HG02840 (cell line): ENCODE results near the gene KEL.
"Not testable (repeated sequence)": the region's sequence is repeated elsewhere in the genome, so short reads cannot be mapped to it uniquely, and the experiment has no call there.

Source experiments
- ATAC-seq: cut with Tn5 transposase; IDR thresholded peaks from one replicate; pipeline ENCODE4 v1.9.1; 2021; ENCODE audit warnings: mild to moderate bottlenecking, moderate library complexity, moderate number of reproducible peaks; ENCODE audit not compliant: unreplicated experiment, low FRiP score

Gene KEL, protein sequence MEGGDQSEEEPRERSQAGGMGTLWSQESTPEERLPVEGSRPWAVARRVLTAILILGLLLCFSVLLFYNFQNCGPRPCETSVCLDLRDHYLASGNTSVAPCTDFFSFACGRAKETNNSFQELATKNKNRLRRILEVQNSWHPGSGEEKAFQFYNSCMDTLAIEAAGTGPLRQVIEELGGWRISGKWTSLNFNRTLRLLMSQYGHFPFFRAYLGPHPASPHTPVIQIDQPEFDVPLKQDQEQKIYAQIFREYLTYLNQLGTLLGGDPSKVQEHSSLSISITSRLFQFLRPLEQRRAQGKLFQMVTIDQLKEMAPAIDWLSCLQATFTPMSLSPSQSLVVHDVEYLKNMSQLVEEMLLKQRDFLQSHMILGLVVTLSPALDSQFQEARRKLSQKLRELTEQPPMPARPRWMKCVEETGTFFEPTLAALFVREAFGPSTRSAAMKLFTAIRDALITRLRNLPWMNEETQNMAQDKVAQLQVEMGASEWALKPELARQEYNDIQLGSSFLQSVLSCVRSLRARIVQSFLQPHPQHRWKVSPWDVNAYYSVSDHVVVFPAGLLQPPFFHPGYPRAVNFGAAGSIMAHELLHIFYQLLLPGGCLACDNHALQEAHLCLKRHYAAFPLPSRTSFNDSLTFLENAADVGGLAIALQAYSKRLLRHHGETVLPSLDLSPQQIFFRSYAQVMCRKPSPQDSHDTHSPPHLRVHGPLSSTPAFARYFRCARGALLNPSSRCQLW

GRCh38 chr7:142961973-142962926 is at the start of gene KEL:
KEL (minus strand) TSS chr7:142962363; CDS start chr7:142962206, 157 bp downstream.
- ATAC-seq = no peak

DNA sequence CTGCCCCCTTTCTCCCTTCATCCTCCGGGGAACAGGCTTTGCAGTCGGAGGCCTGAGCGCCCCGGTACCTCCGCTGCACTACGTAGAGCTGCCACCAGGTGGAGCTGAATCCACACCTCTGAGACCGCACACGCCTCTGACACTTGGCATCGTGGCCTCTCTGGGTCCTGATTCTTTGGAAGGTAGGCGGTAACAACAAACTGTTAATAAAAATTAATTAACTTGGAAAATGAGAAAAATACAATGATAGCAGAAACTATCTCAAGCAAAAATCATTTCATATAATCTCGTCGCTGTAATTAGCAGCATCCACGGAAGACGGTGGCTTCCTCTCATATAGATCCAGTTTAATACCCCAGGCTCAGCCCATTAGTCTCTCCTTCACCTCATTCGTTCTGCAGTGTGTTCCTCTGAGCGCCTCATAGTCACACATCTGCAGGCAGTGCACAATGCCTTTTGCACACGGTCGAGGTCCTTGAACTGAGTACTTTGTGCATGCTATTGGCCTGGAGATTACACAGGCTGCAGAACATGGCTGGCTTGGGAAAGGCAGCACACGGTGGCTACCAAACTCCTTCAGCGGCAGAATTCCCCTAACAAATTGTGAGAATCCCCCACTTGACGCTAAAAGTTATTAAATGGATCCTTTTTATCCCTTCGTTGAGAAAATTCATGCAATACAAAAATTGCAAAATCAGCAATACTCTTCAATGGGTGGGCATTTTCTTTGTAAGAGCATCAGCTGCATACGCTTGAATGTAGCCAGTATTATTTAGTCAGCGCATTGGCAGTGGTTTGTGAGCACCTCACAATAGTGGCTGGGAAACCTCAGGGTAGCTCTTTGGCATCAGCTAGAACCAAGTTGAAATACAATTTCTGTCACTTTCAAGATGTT is 46.1 kb upstream of the KEL start:
- ATAC-seq = peak; percentile 68

GRCh38 chr7:143005632-143006260 is 43.6 kb upstream of the KEL start:
- no peak for ATAC-seq

GRCh38 chr7:143003393-143004051 is 41.4 kb upstream of the KEL start:
- no peak for ATAC-seq

DNA sequence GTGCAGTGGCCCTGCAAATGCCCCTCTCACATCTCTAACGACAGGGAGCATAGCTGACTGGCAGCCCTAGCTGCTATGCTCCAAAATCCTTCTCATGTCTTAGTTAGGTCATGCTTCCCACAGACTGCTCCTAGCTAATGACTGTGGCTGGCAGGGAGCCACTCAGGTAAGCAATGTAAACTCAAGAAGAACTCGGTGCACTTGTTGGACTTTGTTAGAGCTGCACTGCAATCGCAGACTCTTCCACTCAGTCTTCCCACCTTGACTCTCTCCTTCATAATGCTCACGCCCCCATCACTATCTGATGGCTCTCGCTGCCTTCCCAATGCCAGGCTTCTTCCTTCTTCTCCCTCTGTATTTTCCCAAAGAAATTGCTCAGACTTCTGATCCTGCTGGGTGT is 40.7 kb upstream of the KEL start:
- no peak for ATAC-seq

- ATAC-seq = no peak
These were observed 39.9 kb upstream of the KEL start for GRCh38 chr7:143002106-143002505.

DNA sequence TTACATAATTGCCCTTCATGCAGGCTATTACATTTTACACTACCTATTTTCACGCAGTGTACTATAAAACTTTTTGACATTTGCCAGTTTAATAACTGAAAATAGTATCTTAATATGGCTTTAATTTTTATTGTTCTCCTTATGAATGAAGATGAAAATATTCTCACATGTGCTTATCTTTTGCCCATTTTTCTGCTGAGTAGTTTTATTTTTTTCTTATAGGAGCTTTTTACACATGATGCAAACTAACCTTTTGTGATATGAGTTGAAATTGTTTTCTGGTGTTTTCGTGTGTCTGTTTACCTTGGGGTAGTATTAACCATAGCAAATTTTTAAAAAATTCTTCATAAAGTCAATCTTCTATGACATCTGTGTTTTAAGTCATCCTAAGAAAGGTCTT is 38.5 kb upstream of the KEL start:
- no peak for ATAC-seq

DNA sequence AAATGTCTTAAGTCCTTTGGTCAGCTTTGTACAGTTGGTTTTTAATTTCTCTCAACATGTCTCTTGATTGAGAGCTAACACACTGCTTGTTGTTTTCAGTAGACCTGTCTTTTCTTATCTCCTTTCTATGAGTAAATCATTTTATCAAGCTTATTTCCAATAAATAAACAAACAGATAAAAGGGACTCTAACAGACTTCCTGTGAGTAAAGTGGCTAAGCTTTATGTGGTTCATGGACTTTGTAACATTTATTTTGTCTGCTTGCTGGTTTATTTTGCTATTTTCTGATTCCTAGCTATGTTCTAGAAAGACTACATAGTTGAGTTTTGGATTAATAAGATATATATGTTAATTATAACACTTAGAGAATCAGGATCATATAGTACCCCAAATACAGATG is 37.6 kb upstream of the KEL start:
- ATAC-seq = no peak

DNA sequence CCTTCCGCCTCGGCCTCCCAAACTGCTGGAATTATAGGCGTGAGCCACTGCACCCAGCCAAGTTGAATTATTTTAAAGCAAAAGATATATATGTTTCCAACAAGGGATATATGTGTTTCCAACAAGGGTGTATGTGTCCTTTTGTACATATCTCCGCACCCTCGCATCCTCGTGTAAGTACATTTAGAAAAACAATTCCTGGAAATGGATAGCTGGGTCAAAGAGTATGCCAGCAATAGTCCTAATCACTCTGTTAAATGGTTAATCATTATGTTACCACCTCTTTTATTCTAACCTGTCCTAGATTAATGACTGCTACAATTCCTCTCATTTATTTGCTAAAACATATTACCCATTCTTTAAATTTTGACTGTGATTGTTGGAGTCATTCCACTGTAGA is 36.8 kb upstream of the KEL start:
- ATAC-seq = no peak

DNA sequence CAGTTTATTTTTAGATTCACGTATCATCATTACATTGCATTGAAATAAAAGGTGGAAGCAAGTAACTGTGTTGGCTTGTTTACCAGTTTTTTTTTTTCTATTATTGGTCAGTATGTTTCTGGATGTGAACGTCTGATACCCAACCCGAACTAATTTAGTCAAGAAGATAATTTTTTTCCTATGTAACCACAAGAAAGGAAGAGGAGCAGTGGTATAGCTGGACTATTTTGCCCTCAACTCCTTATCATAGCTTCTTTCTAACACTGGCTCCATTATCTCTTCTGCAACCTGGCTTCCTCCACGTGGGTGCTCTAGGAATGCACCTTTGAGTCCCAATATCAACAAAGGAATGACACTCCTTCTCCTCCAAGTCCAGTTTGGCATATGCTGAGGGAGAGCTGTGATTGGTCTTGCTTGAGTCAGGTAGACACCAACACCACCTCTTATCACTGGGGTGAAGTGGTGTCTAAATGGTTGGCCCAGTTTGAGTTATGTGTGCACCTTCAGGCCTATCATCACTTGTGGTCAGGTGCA is 35.4 kb upstream of the KEL start:
- no peak for ATAC-seq

DNA sequence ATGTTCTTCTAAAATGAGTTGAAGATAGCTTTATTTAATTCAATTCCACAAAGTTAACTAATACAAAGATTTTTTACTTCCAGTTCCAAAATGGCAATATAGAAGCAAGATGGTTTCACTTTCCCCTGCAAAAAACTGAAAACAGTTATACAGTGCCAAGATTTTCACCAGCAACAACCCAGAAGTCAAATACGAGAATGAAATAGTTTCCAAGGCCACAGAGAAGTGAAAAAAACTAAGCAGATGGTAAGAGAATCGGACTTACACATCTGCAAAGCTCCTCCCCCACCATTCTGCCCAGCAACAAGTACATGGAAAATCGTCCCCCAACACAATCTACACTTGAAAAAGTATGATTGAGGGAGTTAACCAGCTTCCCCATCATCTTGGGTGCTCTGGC is 30.3 kb upstream of the KEL start:
- no peak for ATAC-seq

- no peak for ATAC-seq
These were observed 22.1 kb upstream of the KEL start for GRCh38 chr7:142984297-142984696.

GRCh38 chr7:142983825-142984224 is 21.7 kb upstream of the KEL start:
- ATAC-seq = no peak

DNA sequence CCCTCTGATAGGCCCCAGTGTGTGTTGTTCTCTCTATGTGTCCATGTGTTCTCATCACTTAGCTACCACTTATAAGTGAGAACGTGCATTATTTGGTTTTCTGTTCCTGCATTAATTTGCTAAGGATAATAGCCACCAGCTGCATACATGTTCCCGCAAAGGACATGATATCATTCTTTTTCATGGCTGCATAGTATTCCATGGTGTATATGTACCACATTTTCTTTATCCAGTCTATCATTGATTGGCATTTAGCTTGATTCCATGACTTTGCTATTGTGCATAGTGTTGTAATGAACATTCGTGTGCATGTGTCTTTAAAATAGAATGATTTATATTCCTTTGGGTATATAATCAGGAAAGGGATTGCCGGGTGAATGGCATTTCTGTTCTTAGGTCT is 16.2 kb upstream of the KEL start:
- ATAC-seq = not testable (repeated sequence)

DNA sequence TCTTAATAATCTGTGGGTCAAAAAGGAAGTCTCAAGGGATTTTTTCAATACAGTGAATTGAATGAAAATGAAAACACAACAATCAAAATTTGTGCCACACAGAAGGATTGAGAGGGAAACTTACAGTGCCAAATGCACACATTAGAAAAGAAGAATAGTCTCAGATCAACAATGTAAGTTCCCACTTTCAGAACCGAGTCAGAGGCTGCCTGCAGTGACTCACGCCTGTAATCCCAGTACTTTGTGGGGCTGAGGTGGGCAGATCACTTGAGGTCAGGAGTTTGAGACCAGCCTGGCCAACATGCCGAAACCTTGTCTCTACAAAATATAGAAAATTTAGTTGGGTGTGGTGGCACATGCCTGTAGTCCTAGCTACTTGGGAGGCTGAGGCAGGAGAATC is 12.5 kb upstream of the KEL start:
- no peak for ATAC-seq

DNA sequence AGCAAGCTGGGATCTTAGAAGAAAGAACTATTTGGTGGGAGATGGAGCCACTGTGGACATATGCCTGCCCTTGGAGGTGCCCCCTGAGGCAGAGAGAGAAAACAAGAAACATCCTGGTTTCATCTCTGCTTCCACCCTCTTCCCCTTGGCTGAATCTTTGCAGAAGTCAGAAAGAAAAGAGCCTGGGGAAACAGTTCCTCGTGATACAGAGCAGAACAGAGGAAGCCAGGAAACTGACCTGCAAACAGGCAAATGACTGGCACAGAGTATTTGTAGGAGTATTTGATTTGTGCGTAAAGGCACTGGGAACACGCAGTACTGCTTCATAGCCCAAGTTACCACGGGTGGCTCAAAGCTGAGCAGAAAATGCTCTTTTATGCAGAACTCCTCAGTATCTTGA is 7.0 kb upstream of the KEL start:
- ATAC-seq = no peak

DNA sequence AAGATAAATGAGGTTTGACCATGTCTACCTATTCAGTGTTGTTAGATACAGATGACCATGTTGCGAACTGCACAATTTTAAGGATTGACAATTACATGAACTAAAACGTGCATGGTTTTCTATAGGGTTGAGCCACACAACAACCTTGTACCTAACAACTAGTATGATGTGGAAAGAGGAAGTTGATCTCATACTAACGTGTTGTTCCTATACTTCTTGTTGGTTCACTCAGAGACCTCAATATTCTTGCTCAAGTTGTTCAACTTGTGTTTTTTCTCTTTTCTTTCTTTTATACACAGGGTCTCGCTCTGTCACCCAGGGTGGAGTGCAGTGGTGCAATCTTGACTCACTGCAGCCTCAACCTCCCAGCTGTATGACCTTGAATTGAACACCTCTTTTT is 6.1 kb upstream of the KEL start:
- no peak for ATAC-seq

GRCh38 chr7:142964502-142965246 is 2.5 kb upstream of the KEL start:
- ATAC-seq = no peak
